ENCODE data around the gene SUCLG2. TPM values are rescaled to one million over a fixed set of nuclear protein-coding genes. Genes with fewer than 3 reads are reported as not detected.

Gene SUCLG2
- total and polyA plus RNA-seq, 10 of the 15 experiments (the other 5 are each of a cell fraction or from before 2014, with no cell fraction given): 17.8 to 50.9 (median 37.2) TPM

DNA sequence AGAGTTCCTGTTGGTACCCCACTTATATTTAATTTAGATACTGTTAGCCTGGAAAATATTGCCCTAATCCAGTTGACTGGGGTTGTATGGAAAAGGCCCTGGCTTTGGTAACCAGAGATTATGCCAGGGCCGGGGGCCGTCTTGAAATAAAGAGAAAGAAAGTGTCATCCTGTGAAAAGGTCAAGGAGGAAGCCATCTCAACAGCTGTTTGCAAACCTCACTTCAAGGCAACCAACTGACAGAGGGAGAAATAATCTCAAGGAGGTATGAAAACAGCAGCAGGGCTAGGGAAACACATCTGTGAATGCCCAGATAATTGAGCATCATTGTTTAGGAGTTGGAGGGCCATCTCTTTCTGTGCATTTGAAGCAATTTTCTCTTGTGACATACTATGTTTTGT, 190.8 kb downstream of the SUCLG2 start:
- TF ChIP-seq CREM (IDR thresholded peaks at IDR 0.05; ENCODE audit: low read depth): no peak
- no peak for TF ChIP-seq NR2F1 (conservative IDR thresholded peaks at IDR 0.05)
- TF ChIP-seq RAD21 (IDR thresholded peaks at IDR 0.05; ENCODE audit: insufficient read depth, low read depth, low read length): no peak
- in situ Hi-C loops (cut with MboI): no loop called here
- no peaks in the 10 kb centered on the region for H3K9me3 ChIP-seq (replicated peaks; ENCODE audit: control insufficient read depth, insufficient read depth, low read length)
- H3K9ac ChIP-seq (ENCODE audit: control insufficient read depth, insufficient read depth, low read length): no peak overlapping the region
- no peaks in the 10 kb centered on the region for H3K27me3 ChIP-seq (replicated peaks in 1 of 2; ENCODE audit: control insufficient read depth in 2 of 2, insufficient read depth in 2 of 2, low read length in 1 of 2)
- BruUV-seq (replicated peaks): no TSS peak
- DNase-seq (ENCODE audit: low read depth, low spot score) (no peak), FAIRE-seq (no peak), ATAC-seq (no peak)
- SMC1A ChIA-PET (ENCODE audit: uncharacterized antibody, unreplicated experiment): no interaction called here
- WGBS (ENCODE audit: insufficient coverage, insufficient replicate concordance, low lambda C conversion rate, missing lambda C conversion rate): 79% methylated on average over 2 of the region's 2 CpGs
- H3K4me3 ChIP-seq: no peak overlapping the region
- H4K20me1 ChIP-seq (ENCODE audit: control insufficient read depth, insufficient read depth): no peaks in the 10 kb centered on the region
- intact Hi-C loops (cut with micrococcal nuclease; ENCODE audit: unreplicated experiment): no loop called here
- H3K27ac ChIP-seq (ENCODE audit: control insufficient read depth, insufficient read depth): no peak overlapping the region
- H3K36me3 ChIP-seq (ENCODE audit: control insufficient read depth in 2 of 2, insufficient read depth in 2 of 2, low read length in 1 of 2): no peaks in the 10 kb centered on the region
- no peaks in the 10 kb centered on the region for H3K4me1 ChIP-seq (ENCODE audit: control insufficient read depth, insufficient read depth, low read length)
- POLR2A ChIA-PET: no interaction called here
- RAD21 ChIA-PET (ENCODE audit: unreplicated experiment): no interaction called here
- no peaks in the 10 kb centered on the region for H3K79me2 ChIP-seq (ENCODE audit: control insufficient read depth, insufficient read depth, low read length)
- no peak overlapping the region for H3K4me2 ChIP-seq (ENCODE audit: control insufficient read depth, insufficient read depth)
- CTCF ChIA-PET: no interaction called here
- no peak overlapping the region for H2AFZ ChIP-seq (ENCODE audit: control insufficient read depth, low read depth, low read length)

DNA sequence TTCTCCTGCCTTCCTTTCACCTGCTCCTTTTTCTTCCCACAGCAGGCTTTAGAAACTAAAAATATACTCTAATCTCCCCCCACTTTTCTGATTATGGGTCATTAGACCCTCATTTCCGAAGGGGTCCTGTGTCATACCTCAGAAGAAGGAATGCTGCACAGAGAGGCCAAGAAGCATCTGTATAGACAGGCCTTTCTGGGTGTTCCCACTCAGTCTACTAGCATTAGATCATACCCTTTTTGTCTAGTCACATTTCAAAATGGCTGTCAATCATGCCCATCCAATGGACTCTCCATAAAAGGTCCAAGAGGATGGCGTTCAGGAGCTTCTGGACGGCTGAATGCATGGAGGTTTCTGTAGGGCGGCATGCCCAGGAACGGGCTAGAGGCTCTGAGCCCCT, 192.2 kb downstream of the SUCLG2 start:
- Histone ChIP-seq H3K9ac (ENCODE audit: control insufficient read depth, insufficient read depth, low read length) (no peak overlapping the region), H3K9me3 (replicated peaks; ENCODE audit: control insufficient read depth, insufficient read depth, low read length) (no peaks in the 10 kb centered on the region), H3K4me1 (ENCODE audit: control insufficient read depth, insufficient read depth, low read length) (no peaks in the 10 kb centered on the region), H3K27me3 (replicated peaks in 1 of 2; ENCODE audit: control insufficient read depth in 2 of 2, insufficient read depth in 2 of 2, low read length in 1 of 2) (no peaks in the 10 kb centered on the region), H3K4me3 (no peak overlapping the region), H3K27ac (ENCODE audit: control insufficient read depth, insufficient read depth) (no peak overlapping the region), H3K36me3 (ENCODE audit: control insufficient read depth in 2 of 2, insufficient read depth in 2 of 2, low read length in 1 of 2) (no peaks in the 10 kb centered on the region), H3K4me2 (ENCODE audit: control insufficient read depth, insufficient read depth) (no peak overlapping the region), H3K79me2 (ENCODE audit: control insufficient read depth, insufficient read depth, low read length) (no peaks in the 10 kb centered on the region), H2AFZ (ENCODE audit: control insufficient read depth, low read depth, low read length) (no peak overlapping the region), H4K20me1 (ENCODE audit: control insufficient read depth, insufficient read depth) (no peaks in the 10 kb centered on the region)
- ChIA-PET SMC1A (ENCODE audit: uncharacterized antibody, unreplicated experiment) (interaction anchor here (0.5 to 1.5 kb wide), 2 partner anchors 12 to 1476 kb away, joined by 3 read pairs; no protein-coding TSS in a partner anchor), RAD21 (ENCODE audit: unreplicated experiment) (no interaction called here), POLR2A (no interaction called here), CTCF (no interaction called here)
- TF ChIP-seq CHD4 (IDR thresholded peaks at IDR 0.05): no peak
- TF ChIP-seq TCF12 (IDR thresholded peaks at IDR 0.05; ENCODE audit: low read depth, low read length): no peak
- TF ChIP-seq, protein P1, sequence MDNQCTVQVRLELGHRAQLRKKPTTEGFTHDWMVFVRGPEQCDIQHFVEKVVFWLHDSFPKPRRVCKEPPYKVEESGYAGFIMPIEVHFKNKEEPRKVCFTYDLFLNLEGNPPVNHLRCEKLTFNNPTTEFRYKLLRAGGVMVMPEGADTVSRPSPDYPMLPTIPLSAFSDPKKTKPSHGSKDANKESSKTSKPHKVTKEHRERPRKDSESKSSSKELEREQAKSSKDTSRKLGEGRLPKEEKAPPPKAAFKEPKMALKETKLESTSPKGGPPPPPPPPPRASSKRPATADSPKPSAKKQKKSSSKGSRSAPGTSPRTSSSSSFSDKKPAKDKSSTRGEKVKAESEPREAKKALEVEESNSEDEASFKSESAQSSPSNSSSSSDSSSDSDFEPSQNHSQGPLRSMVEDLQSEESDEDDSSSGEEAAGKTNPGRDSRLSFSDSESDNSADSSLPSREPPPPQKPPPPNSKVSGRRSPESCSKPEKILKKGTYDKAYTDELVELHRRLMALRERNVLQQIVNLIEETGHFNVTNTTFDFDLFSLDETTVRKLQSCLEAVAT (IDR thresholded peaks at IDR 0.05): no peak
- TF ChIP-seq ESRRA (IDR thresholded peaks at IDR 0.05; ENCODE audit: low read length): no peak
- no peak for TF ChIP-seq MYC (IDR thresholded peaks at IDR 0.05; ENCODE audit: insufficient read depth, insufficient read length, insufficient replicate concordance, low read length, severe bottlenecking)
- TF ChIP-seq TAF1 (IDR thresholded peaks at IDR 0.05; ENCODE audit: borderline replicate concordance, low read depth, low read length): no peak
- no peak for TF ChIP-seq CBX5 (IDR thresholded peaks at IDR 0.05; ENCODE audit: low read depth)
- TF ChIP-seq, protein P2, sequence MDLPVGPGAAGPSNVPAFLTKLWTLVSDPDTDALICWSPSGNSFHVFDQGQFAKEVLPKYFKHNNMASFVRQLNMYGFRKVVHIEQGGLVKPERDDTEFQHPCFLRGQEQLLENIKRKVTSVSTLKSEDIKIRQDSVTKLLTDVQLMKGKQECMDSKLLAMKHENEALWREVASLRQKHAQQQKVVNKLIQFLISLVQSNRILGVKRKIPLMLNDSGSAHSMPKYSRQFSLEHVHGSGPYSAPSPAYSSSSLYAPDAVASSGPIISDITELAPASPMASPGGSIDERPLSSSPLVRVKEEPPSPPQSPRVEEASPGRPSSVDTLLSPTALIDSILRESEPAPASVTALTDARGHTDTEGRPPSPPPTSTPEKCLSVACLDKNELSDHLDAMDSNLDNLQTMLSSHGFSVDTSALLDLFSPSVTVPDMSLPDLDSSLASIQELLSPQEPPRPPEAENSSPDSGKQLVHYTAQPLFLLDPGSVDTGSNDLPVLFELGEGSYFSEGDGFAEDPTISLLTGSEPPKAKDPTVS (IDR thresholded peaks at IDR 0.05; ENCODE audit: low read depth, low read length): no peak
- TF ChIP-seq NRF1 (conservative IDR thresholded peaks at IDR 0.05; ENCODE audit: low read depth, low read length): no peak
- intact Hi-C loops (cut with micrococcal nuclease; ENCODE audit: unreplicated experiment): no loop called here
- DNase-seq (ENCODE audit: low read depth, low spot score) (no peak), ATAC-seq (no peak), FAIRE-seq (no peak)
- WGBS (ENCODE audit: insufficient coverage, insufficient replicate concordance, low lambda C conversion rate, missing lambda C conversion rate): 88% methylated on average over 5 of the region's 5 CpGs
- in situ Hi-C loops (cut with MboI): no loop called here
- no TSS peak for BruUV-seq (replicated peaks)
